C4-2B (cell line): ENCODE results near the gene ACAA2.

Experiments used
- CTCF ChIP-seq: fragments of 450-650 bp; conservative IDR thresholded peaks from 2 replicates; pipeline ENCODE4 v1.5.1; 2017; ENCODE audit warnings: mild to moderate bottlenecking
- ZFX ChIP-seq: fragments of 450-650 bp; IDR thresholded peaks from 2 replicates; pipeline ENCODE4 v1.6.1; 2017

GRCh38 chr18:49742316-49743116 is 70.8 kb downstream of the ACAA2 start:
- TF ChIP-seq CTCF = no peak
- no peak for TF ChIP-seq ZFX
